GM19397 (cell line): ENCODE results near the gene GOSR2.
"Not testable (repeated sequence)": the region's sequence is repeated elsewhere in the genome, so short reads cannot be mapped to it uniquely, and the experiment has no call there.

Source experiments
- ATAC-seq: cut with Tn5 transposase; IDR thresholded peaks from one replicate; pipeline ENCODE4 v1.9.1; 2021; ENCODE audit warnings: mild to moderate bottlenecking, moderate library complexity; ENCODE audit not compliant: unreplicated experiment

The GOSR2 gene

GRCh38 chr17:46984892-46985291 lies 61.9 kb downstream of the GOSR2 start:
- no peak for ATAC-seq

- ATAC-seq: no peak
Observed at GRCh38 chr17:46986366-46986765, 63.4 kb downstream of the GOSR2 start.

DNA sequence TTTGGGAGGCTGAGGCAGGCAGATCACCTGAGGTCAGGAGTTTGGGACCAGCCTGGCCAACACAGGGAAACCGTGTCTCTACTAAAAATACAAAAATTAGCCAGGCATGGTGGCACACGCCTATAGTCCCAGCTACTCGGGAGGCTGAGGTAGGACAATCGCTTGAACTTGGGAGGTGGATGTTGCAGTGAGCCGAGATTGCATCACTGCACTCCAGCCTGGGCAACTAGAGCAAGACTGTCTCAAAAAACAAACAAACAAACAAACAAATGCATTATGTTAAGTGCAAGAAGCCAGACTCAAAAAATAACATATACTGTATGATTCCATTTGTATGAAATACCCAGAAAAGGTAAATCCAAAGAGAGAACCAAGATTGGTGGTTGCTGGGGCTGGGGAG lies 65.0 kb downstream of the GOSR2 start:
- ATAC-seq: not testable (repeated sequence)

DNA sequence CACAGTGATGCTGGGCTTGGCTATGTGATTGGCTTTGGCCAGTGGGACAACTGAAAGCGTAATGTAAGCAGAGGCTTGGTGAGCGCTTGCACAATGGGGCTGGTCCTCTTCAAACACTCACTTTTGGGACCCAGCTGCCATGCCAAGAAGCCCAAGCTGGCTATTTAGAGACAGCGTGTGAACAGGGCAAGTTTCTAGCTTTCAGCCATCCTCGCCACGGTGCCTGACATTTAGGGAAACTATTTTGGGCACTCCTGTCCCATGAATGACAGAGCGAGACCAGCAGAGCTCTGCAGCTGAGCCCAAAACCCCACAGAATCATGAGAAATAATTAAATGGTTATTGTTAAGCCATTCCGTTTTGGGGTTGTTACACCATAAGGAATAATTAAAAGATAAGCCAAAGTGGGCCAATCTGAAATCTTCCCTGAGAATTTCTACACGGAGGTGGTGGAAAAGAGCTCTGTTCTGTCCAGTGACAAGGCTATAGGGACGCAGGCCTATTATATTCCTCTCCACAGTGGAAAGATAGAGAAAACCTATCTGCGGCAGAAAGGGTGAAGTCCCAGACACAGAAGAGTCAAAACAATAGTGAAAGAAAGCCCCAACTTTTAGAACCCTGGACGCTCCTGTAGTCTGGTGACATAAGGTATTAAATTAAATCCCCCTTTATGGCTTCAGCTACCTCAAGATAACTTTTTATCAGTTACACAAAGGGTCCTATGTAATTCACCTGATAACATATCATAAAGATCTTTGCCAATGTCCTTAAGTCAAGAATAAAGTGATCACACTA lies 66.9 kb downstream of the GOSR2 start:
- ATAC-seq: no peak

GRCh38 chr17:46991617-46992016 lies 68.7 kb downstream of the GOSR2 start:
- no peak for ATAC-seq
